ENCODE results near the gene SGMS1. TPM values are rescaled to one million over a fixed set of nuclear protein-coding genes. Genes with fewer than 3 reads are reported as not detected.

Gene SGMS1
- total and polyA plus RNA-seq, 2 experiments from 2014 or later: 15.0 to 34.7 TPM

- Histone ChIP-seq H3K79me2 (replicated peaks; ENCODE audit: insufficient read depth) (peaks cover 30% of the 10 kb centered on the region), H3F3A (replicated peaks; ENCODE audit: low read depth) (no peaks in the 10 kb centered on the region), H3K4me3 (no peak overlapping the region), H3K9me2 (ENCODE audit: insufficient read depth) (no peaks in the 10 kb centered on the region), H3K27ac (ENCODE audit: low read depth) (no peak overlapping the region), H3K27me3 (ENCODE audit: insufficient read depth) (no peaks in the 10 kb centered on the region), H2AFZ (no peak overlapping the region), H3K36me3 (ENCODE audit: insufficient read depth) (no peaks in the 10 kb centered on the region), H3K4me2 (no peak overlapping the region), H3K4me1 (ENCODE audit: insufficient read depth) (peaks cover 25% of the 10 kb centered on the region), H4K20me1 (replicated peaks; ENCODE audit: insufficient read depth) (no peaks in the 10 kb centered on the region)
- H3K9me3 Mint-ChIP-seq: peaks cover 3% of the 10 kb centered on the region; the same call in 2 of the 3 replicates
- H3K27me3 Mint-ChIP-seq (ENCODE audit: insufficient read depth, low read depth, poor library complexity): peaks cover 6% of the 10 kb centered on the region
- DNase-seq (ENCODE audit: low spot score) (no peak), ATAC-seq (no peak)
- TF ChIP-seq ETS1 (IDR thresholded peaks at IDR 0.05): no peak
- TF ChIP-seq ZNF331 (CRISPR knock-in tag; IDR thresholded peaks at IDR 0.05; ENCODE audit: low read depth): no peak
- TF ChIP-seq STAT1 (IDR thresholded peaks at IDR 0.05; ENCODE audit: unreplicated experiment): no peak
- TF ChIP-seq NANOG (IDR thresholded peaks at IDR 0.05; ENCODE audit: borderline replicate concordance): no peak
- no peak for TF ChIP-seq POLR2AphosphoS5 (IDR thresholded peaks at IDR 0.05; ENCODE audit: low read depth)
- no peak for TF ChIP-seq CTCF (conservative IDR thresholded peaks at IDR 0.05; ENCODE audit: low read depth in 2 of 2)
- TF ChIP-seq EZH2 (IDR thresholded peaks at IDR 0.05; ENCODE audit: low read depth, unreplicated experiment): no peak
- no peak for TF ChIP-seq CREB1 (CRISPR knock-in tag; IDR thresholded peaks at IDR 0.05; ENCODE audit: low read depth)
- TF ChIP-seq ZNF114 (CRISPR knock-in tag; IDR thresholded peaks at IDR 0.05): no peak
- TF ChIP-seq ZNF462 (CRISPR knock-in tag; IDR thresholded peaks at IDR 0.05): no peak
- no peak for TF ChIP-seq REST (IDR thresholded peaks at IDR 0.05; ENCODE audit: unreplicated experiment)
- no peak for TF ChIP-seq EZH2phosphoT487 (IDR thresholded peaks at IDR 0.05; ENCODE audit: unreplicated experiment)
- no peak for TF ChIP-seq JUNB (IDR thresholded peaks at IDR 0.05; ENCODE audit: unreplicated experiment)
- peak overlapping the region; percentile 12; the same call in 1 of the 2 replicates for H3K27ac Mint-ChIP-seq
- no peak overlapping the region; the same call in 2 of the 3 replicates for H3K4me3 Mint-ChIP-seq
- H3K36me3 Mint-ChIP-seq (ENCODE audit: low read depth): peaks cover 21% of the 10 kb centered on the region; the same call in 2 of the 3 replicates
- peaks cover 44% of the 10 kb centered on the region for H3K4me1 Mint-ChIP-seq
Measured at GRCh38 chr10:50404021-50404773, 219.6 kb downstream of the SGMS1 start.
